HepG2 (cell line): Measurements from ENCODE around the gene THRA. TPM values are rescaled to one million over a fixed set of nuclear protein-coding genes. Genes with fewer than 3 reads are reported as not detected.

ENCODE experiments used
- AKAP8 ChIP-seq: sonication (generic); formaldehyde crosslinking; IDR thresholded peaks from 2 replicates; pipeline ENCODE4 v1.5.1; 2020; ENCODE audit warnings: mild to moderate bottlenecking, missing genetic modification reagents
- FLYWCH1 ChIP-seq: sonication (generic); formaldehyde crosslinking; IDR thresholded peaks from 2 replicates; pipeline ENCODE4 v1.8.1; 2023; ENCODE audit warnings: mild to moderate bottlenecking, missing genetic modification reagents
- HHEX ChIP-seq: IDR thresholded peaks from 2 replicates; pipeline ENCODE4 v1.6.1; 2016; ENCODE audit warnings: control low read depth
- JARID2 ChIP-seq: sonication (generic); formaldehyde crosslinking; IDR thresholded peaks from 2 replicates; pipeline ENCODE4 v1.8.1; 2023; ENCODE audit warnings: missing genetic modification reagents, inconsistent platforms; ENCODE audit not compliant: insufficient replicate concordance
- MIER2 ChIP-seq: IDR thresholded peaks from 2 replicates; pipeline ENCODE4 v1.6.1; 2016; ENCODE audit warnings: missing biosample characterization, missing genetic modification reagents
- PCBP1 ChIP-seq: fragments of 200-400 bp; formaldehyde crosslinking; IDR thresholded peaks from 2 replicates; pipeline ENCODE4 v1.6.1; 2017; ENCODE audit warnings: mild to moderate bottlenecking, low read depth, low read length, borderline replicate concordance
- SMAD3 ChIP-seq: sonication (generic); formaldehyde crosslinking; IDR thresholded peaks from 2 replicates; pipeline ENCODE4 v1.4.0; 2020; ENCODE audit warnings: missing genetic modification reagents
- SMARCE1 ChIP-seq: fragments of 450-650 bp; IDR thresholded peaks from 2 replicates; pipeline ENCODE4 v1.6.1; 2017; ENCODE audit warnings: borderline replicate concordance
- XBP1 ChIP-seq: sonication (generic); formaldehyde crosslinking; IDR thresholded peaks from 2 replicates; pipeline ENCODE4 v1.5.0; 2020; ENCODE audit warnings: missing genetic modification reagents
- ZC3H13 ChIP-seq: sonication (generic); formaldehyde crosslinking; IDR thresholded peaks from 2 replicates; pipeline ENCODE4 v1.8.1; 2023; ENCODE audit warnings: mild to moderate bottlenecking, missing genetic modification reagents, moderate library complexity
- ZNF234 ChIP-seq: sonication (generic); formaldehyde crosslinking; conservative IDR thresholded peaks from 2 replicates; pipeline ENCODE4 v1.5.1; 2020; ENCODE audit warnings: mild to moderate bottlenecking, missing genetic modification reagents
- ZNF547 ChIP-seq: sonication (generic); formaldehyde crosslinking; IDR thresholded peaks from 2 replicates; pipeline ENCODE4 v1.5.1; 2020; ENCODE audit warnings: mild to moderate bottlenecking, missing genetic modification reagents
- ZNF737 ChIP-seq: sonication (generic); formaldehyde crosslinking; IDR thresholded peaks from 2 replicates; pipeline ENCODE4 v1.5.0; 2020; ENCODE audit warnings: missing genetic modification reagents, mild to moderate bottlenecking, borderline replicate concordance
- polyA plus RNA-seq, 8 experiments: library from polyadenylated mRNA; depleted of rRNA in 3 of 8; stranded (reverse) in 7 of 8; unstranded in 1 of 8; fragments of >200 nt; fragmentation: Illumina TruSeq in 4 of 8; extraction: Trizol in 4 of 8; gene quantifications; 2 replicates each; pipeline versions ENCODE4 v1.2.1 to v1.2.3, GENCODE V29; 2011 to 2016; ENCODE audit warnings: low read depth in 4 of 8, missing spikeins in 1 of 8, mixed read lengths in 1 of 8; ENCODE audit not compliant: insufficient read depth in 1 of 8
- total RNA-seq, 5 experiments: library from RNA; depleted of rRNA; stranded (reverse); fragments of >200 nt; fragmentation: Illumina TruSeq; extraction: Trizol; gene quantifications; 2 replicates each; pipeline ENCODE4 v1.2.3, GENCODE V29; 2016; ENCODE audit warnings: low read depth in 1 of 5
- TF ChIP-seq, protein P1 (sequence below): sonication (generic); formaldehyde crosslinking; IDR thresholded peaks from 2 replicates; pipeline ENCODE4 v1.8.1; 2023; ENCODE audit warnings: mild to moderate bottlenecking, moderate library complexity, missing genetic modification reagents
- TF ChIP-seq, protein P2 (sequence below): IDR thresholded peaks from 2 replicates; pipeline ENCODE4 v1.6.1; 2016; ENCODE audit warnings: low read depth, missing genetic modification reagents, missing compliant biosample characterization
- TF ChIP-seq, protein P3 (sequence below): sonication (generic); formaldehyde crosslinking; IDR thresholded peaks from 2 replicates; pipeline ENCODE4 v1.4.0; 2020; ENCODE audit warnings: missing genetic modification reagents
- TF ChIP-seq, protein P4 (sequence below): sonication (generic); formaldehyde crosslinking; IDR thresholded peaks from 2 replicates; pipeline ENCODE4 v1.4.0; 2020; ENCODE audit warnings: missing genetic modification reagents
- TF ChIP-seq, protein P5 (sequence below): IDR thresholded peaks from 2 replicates; pipeline ENCODE4 v1.6.1; 2016

Gene THRA
- total and polyA plus RNA-seq, 2 of the 13 experiments (the other 11 are each of a cell fraction or from before 2014, with no cell fraction given) = 8.0 to 9.9 TPM

DNA sequence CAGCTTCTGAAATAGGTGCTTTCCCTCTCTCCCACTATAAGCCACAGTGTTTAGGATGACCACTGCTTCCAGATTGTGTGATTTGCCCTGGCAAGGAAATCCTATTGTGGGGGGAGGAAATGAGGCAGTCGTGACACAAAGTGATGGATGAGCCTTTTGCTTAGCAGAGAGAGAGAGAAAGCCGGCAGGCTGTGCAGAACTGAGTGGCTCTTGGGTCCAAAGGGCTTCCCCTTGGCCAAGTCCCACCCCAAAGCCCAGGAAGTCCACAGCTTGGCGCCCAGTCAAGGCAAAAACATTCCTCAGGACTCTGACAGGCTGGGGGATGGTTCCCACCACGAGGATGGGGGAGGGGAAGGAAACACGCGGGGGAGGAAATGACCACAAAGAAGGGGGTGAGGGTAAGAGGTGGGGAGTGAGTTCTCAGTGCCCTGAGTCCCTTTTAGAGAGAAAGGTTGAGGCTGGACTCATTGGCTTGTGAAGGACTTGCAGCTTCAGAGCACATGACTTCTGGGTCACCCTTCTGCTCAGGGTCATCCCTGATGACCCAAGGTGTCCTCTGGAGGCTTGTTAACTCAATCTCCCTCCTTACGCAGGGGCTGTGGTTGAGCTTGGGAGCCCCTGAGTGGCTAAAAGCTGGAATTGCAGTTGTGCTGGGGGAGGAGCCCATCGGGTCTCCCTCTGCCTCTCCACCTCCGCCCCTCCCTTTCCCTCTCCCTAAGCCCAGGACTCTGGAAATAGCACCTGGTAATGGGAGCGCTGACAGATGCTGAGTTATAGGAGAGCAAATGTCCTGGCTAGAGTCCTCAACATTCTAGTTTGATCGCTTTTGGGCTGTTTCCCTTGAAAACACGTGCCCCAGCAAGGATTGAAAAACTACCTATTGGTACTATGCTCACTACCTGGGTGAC is 48.7 kb downstream of the THRA start (continued):
- TF ChIP-seq, protein P1, sequence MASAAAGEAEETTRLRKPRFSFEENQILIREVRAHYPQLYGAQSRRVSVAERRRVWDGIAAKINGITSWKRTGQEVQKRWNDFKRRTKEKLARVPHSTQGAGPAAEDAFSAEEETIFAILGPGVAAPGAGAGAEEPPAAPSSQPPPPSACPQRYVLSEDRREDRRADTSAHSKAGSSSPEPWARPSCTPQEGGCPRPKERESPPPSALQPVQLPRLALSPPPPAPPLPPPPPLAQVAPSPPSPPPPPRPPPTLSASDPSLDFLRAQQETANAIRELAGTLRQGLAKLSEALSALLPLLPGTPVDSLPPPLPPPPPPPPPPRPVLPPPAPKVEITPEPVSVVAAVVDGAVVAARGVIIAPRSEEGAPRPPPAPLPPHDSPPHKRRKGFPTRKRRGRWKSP (CRISPR knock-in tag) = peak; percentile 28; the same call in 1 of the 2 replicates
- TF ChIP-seq SMARCE1 = no peak
- no peak for TF ChIP-seq FLYWCH1 (CRISPR knock-in tag)
- TF ChIP-seq, protein P2, sequence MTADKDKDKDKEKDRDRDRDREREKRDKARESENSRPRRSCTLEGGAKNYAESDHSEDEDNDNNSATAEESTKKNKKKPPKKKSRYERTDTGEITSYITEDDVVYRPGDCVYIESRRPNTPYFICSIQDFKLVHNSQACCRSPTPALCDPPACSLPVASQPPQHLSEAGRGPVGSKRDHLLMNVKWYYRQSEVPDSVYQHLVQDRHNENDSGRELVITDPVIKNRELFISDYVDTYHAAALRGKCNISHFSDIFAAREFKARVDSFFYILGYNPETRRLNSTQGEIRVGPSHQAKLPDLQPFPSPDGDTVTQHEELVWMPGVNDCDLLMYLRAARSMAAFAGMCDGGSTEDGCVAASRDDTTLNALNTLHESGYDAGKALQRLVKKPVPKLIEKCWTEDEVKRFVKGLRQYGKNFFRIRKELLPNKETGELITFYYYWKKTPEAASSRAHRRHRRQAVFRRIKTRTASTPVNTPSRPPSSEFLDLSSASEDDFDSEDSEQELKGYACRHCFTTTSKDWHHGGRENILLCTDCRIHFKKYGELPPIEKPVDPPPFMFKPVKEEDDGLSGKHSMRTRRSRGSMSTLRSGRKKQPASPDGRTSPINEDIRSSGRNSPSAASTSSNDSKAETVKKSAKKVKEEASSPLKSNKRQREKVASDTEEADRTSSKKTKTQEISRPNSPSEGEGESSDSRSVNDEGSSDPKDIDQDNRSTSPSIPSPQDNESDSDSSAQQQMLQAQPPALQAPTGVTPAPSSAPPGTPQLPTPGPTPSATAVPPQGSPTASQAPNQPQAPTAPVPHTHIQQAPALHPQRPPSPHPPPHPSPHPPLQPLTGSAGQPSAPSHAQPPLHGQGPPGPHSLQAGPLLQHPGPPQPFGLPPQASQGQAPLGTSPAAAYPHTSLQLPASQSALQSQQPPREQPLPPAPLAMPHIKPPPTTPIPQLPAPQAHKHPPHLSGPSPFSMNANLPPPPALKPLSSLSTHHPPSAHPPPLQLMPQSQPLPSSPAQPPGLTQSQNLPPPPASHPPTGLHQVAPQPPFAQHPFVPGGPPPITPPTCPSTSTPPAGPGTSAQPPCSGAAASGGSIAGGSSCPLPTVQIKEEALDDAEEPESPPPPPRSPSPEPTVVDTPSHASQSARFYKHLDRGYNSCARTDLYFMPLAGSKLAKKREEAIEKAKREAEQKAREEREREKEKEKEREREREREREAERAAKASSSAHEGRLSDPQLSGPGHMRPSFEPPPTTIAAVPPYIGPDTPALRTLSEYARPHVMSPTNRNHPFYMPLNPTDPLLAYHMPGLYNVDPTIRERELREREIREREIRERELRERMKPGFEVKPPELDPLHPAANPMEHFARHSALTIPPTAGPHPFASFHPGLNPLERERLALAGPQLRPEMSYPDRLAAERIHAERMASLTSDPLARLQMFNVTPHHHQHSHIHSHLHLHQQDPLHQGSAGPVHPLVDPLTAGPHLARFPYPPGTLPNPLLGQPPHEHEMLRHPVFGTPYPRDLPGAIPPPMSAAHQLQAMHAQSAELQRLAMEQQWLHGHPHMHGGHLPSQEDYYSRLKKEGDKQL = 0 out of 2 replicates have a peak, but pooled peaks have one; percentile 16
- TF ChIP-seq ZC3H13 (CRISPR knock-in tag) = no peak
- TF ChIP-seq ZNF737 (CRISPR knock-in tag) = no peak
- peak; percentile 56 for TF ChIP-seq ZNF547 (CRISPR knock-in tag)
- TF ChIP-seq ZNF234 (CRISPR knock-in tag) = peak; percentile 82; the same call in 1 of the 2 replicates
- TF ChIP-seq MIER2 = no peak
- no peak for TF ChIP-seq JARID2
- peak; percentile 57; the same call in 1 of the 2 replicates for TF ChIP-seq SMAD3
- TF ChIP-seq PCBP1 = no peak
- TF ChIP-seq, protein P3, sequence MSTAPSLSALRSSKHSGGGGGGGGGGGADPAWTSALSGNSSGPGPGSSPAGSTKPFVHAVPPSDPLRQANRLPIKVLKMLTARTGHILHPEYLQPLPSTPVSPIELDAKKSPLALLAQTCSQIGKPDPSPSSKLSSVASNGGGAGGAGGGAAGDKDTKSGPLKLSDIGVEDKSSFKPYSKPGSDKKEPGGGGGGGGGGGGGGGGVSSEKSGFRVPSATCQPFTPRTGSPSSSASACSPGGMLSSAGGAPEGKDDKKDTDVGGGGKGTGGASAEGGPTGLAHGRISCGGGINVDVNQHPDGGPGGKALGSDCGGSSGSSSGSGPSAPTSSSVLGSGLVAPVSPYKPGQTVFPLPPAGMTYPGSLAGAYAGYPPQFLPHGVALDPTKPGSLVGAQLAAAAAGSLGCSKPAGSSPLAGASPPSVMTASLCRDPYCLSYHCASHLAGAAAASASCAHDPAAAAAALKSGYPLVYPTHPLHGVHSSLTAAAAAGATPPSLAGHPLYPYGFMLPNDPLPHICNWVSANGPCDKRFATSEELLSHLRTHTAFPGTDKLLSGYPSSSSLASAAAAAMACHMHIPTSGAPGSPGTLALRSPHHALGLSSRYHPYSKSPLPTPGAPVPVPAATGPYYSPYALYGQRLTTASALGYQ (CRISPR knock-in tag) = peak; percentile 45; the same call in 1 of the 2 replicates
- TF ChIP-seq AKAP8 (CRISPR knock-in tag) = no peak; the same call in 1 of the 2 replicates
- 0 out of 2 replicates have a peak, but pooled peaks have one; percentile 41 for TF ChIP-seq HHEX (CRISPR knock-in tag)
- TF ChIP-seq XBP1 (CRISPR knock-in tag) = no peak
- TF ChIP-seq, protein P4, sequence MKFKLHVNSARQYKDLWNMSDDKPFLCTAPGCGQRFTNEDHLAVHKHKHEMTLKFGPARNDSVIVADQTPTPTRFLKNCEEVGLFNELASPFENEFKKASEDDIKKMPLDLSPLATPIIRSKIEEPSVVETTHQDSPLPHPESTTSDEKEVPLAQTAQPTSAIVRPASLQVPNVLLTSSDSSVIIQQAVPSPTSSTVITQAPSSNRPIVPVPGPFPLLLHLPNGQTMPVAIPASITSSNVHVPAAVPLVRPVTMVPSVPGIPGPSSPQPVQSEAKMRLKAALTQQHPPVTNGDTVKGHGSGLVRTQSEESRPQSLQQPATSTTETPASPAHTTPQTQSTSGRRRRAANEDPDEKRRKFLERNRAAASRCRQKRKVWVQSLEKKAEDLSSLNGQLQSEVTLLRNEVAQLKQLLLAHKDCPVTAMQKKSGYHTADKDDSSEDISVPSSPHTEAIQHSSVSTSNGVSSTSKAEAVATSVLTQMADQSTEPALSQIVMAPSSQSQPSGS = peak; percentile 73
- TF ChIP-seq, protein P5, sequence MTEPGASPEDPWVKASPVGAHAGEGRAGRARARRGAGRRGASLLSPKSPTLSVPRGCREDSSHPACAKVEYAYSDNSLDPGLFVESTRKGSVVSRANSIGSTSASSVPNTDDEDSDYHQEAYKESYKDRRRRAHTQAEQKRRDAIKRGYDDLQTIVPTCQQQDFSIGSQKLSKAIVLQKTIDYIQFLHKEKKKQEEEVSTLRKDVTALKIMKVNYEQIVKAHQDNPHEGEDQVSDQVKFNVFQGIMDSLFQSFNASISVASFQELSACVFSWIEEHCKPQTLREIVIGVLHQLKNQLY = peak; percentile 60
